ENCODE data around the gene SPACA6. TPM values are rescaled to one million over a fixed set of nuclear protein-coding genes. Genes with fewer than 3 reads are reported as not detected.
A peak's percentile ranks its signal among the peaks of the same experiment; 100 is the strongest.
"Not testable (repeated sequence)": the region's sequence is repeated elsewhere in the genome, so short reads cannot be mapped to it uniquely, and the experiment has no call there.

The SPACA6 gene, protein sequence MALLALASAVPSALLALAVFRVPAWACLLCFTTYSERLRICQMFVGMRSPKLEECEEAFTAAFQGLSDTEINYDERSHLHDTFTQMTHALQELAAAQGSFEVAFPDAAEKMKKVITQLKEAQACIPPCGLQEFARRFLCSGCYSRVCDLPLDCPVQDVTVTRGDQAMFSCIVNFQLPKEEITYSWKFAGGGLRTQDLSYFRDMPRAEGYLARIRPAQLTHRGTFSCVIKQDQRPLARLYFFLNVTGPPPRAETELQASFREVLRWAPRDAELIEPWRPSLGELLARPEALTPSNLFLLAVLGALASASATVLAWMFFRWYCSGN
- 2.1 and 4.9 TPM in 2 replicates for total RNA-seq (2014; rRNA removed; shearing (Covaris generic); ENCODE audit: low replicate concordance)

- in situ Hi-C loops (cut with HindIII; ENCODE audit: low pct_unique_long_range_greater_than_20kb, low sequenced_read_pairs), result no loop called here
- DNase-seq (ENCODE audit: low read depth), result no peak
These were observed at the start of gene SPACA6 for GRCh38 chr19:51693260-51693659. TSS of gene SPACA6 (plus strand) at chr19:51693330. CDS start at chr19:51693527, 197 bp downstream.

DNA sequence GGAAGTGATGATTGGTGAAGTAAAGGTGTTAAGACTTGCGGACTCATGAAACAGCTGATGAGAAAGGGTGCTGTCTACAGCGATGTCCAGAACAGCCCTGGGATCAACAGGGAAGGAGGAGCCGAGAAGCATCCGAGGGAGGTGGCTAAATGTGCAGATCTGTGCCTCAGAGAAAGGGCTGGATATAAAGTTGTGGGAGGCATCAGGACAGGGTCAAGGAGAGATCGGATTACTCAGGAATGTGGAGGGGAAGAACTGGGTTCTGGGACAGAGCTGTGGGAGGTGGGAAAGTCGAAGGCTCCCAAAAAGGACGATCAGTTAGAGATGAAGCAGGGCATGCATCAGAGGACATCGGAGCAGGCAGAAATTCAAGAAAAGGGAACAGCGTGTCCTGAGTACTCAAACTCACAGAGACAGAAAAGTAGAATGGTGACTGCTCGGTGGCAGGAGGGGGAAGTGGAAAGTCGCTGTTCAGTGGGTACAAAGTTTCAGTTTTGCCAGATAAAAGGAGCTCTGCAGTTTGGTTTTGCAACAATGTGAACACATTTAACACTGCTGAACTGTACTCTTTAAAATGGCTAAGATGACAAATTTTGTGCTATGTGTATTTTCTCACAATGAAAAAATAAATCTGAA lies 48.4 kb upstream of the SPACA6 start:
- DNase-seq (ENCODE audit: low read depth), result no peak
- in situ Hi-C loops (cut with HindIII; ENCODE audit: low pct_unique_long_range_greater_than_20kb, low sequenced_read_pairs), result no loop called here

DNA sequence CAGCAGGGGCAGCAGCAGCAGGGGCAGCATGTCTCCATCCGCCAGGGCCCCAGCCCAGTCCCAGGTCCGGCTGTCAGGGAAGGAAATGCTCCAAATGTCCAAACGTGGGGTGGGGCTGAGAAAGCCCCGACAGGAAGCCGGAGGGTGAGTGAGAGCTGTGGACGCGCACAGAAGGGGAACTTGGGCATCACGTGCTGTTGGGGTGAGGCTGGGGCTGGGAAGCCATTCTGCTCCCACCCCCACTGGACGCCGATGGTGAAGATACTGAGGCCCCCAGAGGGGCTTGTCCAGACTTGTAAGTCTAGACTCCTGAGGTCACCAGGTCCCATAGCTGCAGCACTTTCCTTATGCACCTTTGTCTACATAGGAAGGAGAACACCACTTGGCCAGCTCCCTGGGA lies 46.4 kb upstream of the SPACA6 start, which contains the start of gene SIGLEC14:
Gene SIGLEC14 (minus strand): TSS at position 96 of the 400 bp plus-strand sequence. CDS start 66 bp downstream, at position 30.
- in situ Hi-C loops (cut with HindIII; ENCODE audit: low pct_unique_long_range_greater_than_20kb, low sequenced_read_pairs); DNase-seq (ENCODE audit: low read depth): not testable (repeated sequence)

- in situ Hi-C loops (cut with HindIII; ENCODE audit: low pct_unique_long_range_greater_than_20kb, low sequenced_read_pairs), result no loop called here
These were observed 45.8 kb upstream of the SPACA6 start for GRCh38 chr19:51647318-51647717.

GRCh38 chr19:51651216-51651846 lies 41.8 kb upstream of the SPACA6 start:
- in situ Hi-C loops (cut with HindIII; ENCODE audit: low pct_unique_long_range_greater_than_20kb, low sequenced_read_pairs), result no loop called here
- no peak for DNase-seq (ENCODE audit: low read depth)

More at GRCh38 chr19:51647318-51647717, 45.8 kb upstream of the SPACA6 start:
- DNase-seq (ENCODE audit: low read depth), result no peak

GRCh38 chr19:51652266-51652665 lies 40.9 kb upstream of the SPACA6 start:
- DNase-seq (ENCODE audit: low read depth), result no peak
- in situ Hi-C loops (cut with HindIII; ENCODE audit: low pct_unique_long_range_greater_than_20kb, low sequenced_read_pairs), result no loop called here

DNA sequence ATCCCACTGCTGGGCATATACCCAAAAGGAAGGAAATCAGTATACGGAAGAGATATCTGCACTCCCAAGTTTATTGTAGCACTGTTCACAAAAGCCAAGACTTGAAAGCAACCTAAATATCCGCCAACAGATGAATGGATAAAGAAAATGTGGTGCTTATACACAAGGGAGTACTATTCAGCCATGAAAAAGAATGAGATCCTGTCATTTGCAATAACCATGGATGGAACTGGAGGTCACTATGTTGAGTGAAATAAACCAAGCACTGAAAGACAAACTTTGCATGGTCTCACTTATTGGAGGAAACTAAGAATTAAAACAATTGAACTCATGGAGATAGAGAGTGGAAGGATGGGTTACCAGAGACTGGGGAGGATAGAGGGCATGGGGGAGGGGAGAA lies 40.0 kb upstream of the SPACA6 start:
- in situ Hi-C loops (cut with HindIII; ENCODE audit: low pct_unique_long_range_greater_than_20kb, low sequenced_read_pairs), result no loop called here
- DNase-seq (ENCODE audit: low read depth), result no peak

DNA sequence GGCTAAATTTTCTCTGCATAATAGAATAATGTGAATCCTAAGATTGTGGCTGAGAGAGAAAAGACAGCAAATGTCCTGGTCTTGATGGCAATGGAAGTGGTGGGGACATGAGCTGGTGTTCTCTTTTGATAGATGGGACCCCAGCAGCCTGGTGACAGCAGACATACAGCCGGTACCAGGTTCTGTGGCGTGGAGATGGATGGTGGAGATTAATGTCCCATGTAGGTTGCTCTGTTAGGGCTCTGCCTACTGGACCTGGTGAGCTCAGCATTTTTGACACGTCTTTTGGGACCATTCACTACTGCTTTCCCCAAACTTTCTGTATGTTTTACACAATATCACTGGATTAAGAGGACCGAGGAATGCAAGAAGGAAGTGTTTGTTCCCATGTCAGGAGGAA lies 38.3 kb upstream of the SPACA6 start:
- in situ Hi-C loops (cut with HindIII; ENCODE audit: low pct_unique_long_range_greater_than_20kb, low sequenced_read_pairs), result no loop called here
- DNase-seq (ENCODE audit: low read depth), result no peak

DNA sequence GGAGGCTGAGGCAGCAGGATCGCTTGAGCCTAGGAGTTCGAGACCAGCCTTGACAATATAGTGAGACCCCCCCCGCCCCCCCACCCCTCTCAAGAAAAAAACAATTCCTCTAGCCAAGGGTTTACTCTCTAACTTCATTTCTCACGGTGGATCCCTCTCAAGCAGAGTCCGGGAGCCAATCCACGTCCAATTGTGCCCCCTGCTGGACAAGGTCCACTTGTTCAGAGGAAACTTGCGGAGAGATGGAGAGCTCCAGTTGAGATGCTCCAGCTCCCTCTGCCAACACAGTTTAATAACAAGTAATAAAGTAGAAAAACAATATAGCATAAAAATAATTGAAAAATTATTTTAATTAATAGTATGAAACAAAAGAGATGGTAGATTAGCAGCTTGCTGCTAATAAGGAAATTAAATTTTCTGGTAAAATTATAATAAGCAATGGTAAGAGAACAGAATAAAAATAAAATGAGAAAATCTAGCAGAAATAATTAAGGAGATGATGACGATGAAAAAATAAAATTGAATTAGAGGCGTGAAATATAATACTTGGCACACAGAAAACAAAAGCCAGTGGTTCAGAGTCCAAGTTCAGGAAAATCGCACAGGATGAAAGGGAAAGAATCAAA lies 32.0 kb upstream of the SPACA6 start:
- in situ Hi-C loops (cut with HindIII; ENCODE audit: low pct_unique_long_range_greater_than_20kb, low sequenced_read_pairs), result no loop called here
- peak; percentile 51 for DNase-seq (ENCODE audit: low read depth)

- in situ Hi-C loops (cut with HindIII; ENCODE audit: low pct_unique_long_range_greater_than_20kb, low sequenced_read_pairs), result no loop called here
- no peak for DNase-seq (ENCODE audit: low read depth)
These were observed 29.5 kb upstream of the SPACA6 start for GRCh38 chr19:51663650-51664049.

DNA sequence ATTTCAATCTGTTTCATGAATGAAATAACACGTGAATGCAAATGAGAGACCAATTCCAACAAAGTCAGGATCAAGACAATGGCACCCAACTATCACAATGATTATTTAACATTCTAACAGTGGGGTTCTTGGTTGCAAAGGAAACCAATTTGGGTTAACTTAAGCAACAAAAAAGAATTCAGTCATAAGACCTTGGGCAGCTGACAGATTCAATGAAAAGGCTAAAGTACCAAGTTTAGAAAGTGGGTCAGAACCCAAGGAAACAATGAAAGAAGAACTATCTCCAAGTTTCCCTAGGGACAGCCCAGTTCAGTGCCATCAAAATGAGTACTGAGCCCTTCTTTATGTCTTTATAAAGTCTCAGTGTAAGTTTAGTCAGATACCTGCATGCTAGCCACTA lies 29.0 kb upstream of the SPACA6 start:
- in situ Hi-C loops (cut with HindIII; ENCODE audit: low pct_unique_long_range_greater_than_20kb, low sequenced_read_pairs), result no loop called here
- DNase-seq (ENCODE audit: low read depth), result no peak

DNA sequence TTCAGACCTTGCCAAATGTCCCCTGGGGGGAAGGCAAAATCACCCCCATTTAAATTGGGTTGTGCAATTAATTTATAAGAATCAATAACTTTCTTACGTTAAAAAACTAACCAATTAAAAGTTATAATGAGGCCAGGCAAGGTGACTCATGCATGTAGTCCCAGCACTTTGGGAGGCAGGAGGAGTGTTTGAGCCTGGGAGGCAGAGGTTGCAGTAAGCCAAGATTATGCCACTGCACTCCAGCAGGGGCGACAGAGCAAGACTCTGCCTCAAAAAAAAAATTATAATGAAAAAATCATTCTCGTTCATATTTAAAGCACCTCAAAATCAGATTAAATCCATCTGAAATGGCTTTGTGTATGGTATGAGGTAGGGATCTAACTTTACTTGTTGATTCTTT lies 28.1 kb upstream of the SPACA6 start:
- DNase-seq (ENCODE audit: low read depth), result no peak
- in situ Hi-C loops (cut with HindIII; ENCODE audit: low pct_unique_long_range_greater_than_20kb, low sequenced_read_pairs), result no loop called here

- no peak for DNase-seq (ENCODE audit: low read depth)
- in situ Hi-C loops (cut with HindIII; ENCODE audit: low pct_unique_long_range_greater_than_20kb, low sequenced_read_pairs), result no loop called here
These were observed 24.9 kb upstream of the SPACA6 start for GRCh38 chr19:51668216-51668615.

- in situ Hi-C loops (cut with HindIII; ENCODE audit: low pct_unique_long_range_greater_than_20kb, low sequenced_read_pairs), result not testable (repeated sequence)
These were observed 17.1 kb upstream of the SPACA6 start for GRCh38 chr19:51675911-51676565.

GRCh38 chr19:51676566-51677083 lies 16.5 kb upstream of the SPACA6 start:
- in situ Hi-C loops (cut with HindIII; ENCODE audit: low pct_unique_long_range_greater_than_20kb, low sequenced_read_pairs), result no loop called here
- DNase-seq (ENCODE audit: low read depth), result no peak

More at GRCh38 chr19:51675911-51676565, 17.1 kb upstream of the SPACA6 start:
- DNase-seq (ENCODE audit: low read depth), result not testable (repeated sequence)

- no peak for DNase-seq (ENCODE audit: low read depth)
- in situ Hi-C loops (cut with HindIII; ENCODE audit: low pct_unique_long_range_greater_than_20kb, low sequenced_read_pairs), result no loop called here
These were observed 12.7 kb upstream of the SPACA6 start for GRCh38 chr19:51680474-51680873.

DNA sequence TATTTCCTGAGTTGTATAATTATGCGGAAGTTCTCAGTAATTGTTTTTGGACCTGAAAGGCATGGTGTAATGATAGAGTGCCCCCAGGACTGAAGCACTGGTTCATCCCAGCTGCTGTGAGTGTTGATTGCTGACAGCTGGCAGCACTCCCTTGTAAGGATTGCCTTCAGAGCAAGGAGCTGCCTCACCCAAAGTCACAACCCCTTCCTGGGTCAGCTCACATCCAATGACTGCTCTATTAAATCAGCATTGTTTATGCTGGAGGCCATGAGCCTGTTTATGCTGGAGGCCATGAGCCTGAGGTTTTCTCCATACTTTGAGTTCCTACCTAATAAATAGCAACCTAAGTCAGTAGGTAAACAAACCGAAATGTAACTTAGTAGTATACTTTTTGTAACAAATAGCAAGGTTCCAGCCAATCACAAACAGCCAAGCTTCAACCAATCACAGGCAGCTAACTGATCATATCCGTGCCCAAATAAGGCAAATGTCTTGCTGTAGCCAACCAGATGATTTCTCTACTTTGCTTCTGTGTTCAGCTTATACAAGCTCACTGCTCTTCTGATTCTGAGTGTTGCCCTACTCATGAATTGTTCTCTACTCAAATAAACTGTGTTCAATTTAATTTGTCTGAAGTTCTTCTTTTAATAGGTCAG lies 11.7 kb upstream of the SPACA6 start:
- in situ Hi-C loops (cut with HindIII; ENCODE audit: low pct_unique_long_range_greater_than_20kb, low sequenced_read_pairs), result no loop called here
- peak; percentile 24 for DNase-seq (ENCODE audit: low read depth)

GRCh38 chr19:51686171-51686570 lies 7.0 kb upstream of the SPACA6 start:
- no peak for DNase-seq (ENCODE audit: low read depth)
- in situ Hi-C loops (cut with HindIII; ENCODE audit: low pct_unique_long_range_greater_than_20kb, low sequenced_read_pairs), result no loop called here
